Raji (cell line): ENCODE data around the gene EVL.

Experiments
- POLR2A ChIP-seq: IDR thresholded peaks from 2 replicates; pipeline ENCODE4 v1.6.1; 2011; ENCODE audit warnings: low read depth, low read length, control low read depth; ENCODE audit not compliant: insufficient read depth

EVL gene

DNA sequence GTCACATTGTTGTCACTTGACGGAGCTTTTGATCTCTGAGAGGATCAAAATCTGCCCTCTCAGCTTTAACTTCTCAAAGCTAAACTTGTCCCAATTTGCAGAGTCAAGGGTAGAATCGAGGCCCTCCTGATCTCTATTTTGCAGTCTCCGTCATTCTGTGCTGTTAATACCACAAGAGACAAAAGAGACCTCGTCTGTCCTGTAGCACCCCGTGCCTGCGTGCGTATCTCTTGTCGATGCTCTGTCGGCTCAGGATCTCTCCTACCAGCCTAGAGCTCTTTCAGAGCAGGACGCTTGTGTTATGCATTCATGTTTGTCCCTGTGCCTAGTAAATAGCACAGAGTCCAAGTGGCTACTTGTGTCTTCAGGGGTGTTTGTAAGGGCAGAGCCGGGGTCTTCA lies 5.1 kb downstream of the EVL start:
- TF ChIP-seq POLR2A: no peak

DNA sequence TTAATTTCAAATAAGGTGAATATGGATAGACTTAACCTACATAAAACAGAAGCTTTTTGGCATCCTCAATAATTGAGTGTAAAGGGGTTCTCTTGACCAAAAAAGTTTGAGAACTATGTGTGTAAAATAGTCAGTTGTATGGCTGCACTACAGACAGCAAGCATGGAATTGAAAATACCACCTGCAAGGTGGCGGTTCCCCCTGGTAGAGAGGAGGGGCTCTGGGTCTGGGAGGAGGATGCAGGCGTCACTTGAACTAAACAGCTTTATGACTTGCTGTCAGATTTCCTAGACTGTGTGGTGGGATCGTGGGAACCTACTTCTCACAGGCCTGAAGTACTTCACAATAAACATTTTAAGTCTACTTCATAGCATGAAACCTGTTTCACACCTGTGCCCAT lies 6.3 kb downstream of the EVL start:
- no peak for TF ChIP-seq POLR2A

DNA sequence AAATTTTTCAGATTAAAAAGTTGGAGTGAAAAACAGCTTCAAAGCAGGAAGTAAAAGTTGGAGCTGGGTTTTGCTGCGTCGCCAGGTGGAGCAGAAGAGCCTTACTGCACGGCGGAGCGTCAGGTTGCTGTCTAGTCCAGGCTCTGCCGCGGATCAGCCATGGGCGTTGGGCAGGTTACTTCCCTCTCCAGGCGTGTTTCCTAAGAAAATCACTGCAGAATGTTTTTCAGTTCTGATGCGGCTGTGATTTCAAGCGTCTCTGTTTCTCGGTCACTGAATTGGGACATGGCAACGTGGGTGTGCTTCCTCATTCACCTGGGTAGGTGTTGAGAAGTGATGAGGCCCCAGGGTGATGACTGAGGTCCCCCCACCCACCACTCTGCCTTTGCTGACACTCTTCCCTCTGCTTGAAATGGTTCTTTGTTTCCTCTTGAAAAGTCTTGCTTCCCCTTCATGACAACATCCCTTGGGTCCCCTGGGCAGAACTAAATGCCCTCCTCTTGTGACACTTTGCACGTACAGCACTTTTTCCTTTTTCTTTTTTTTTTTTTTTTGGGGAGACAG lies 7.6 kb downstream of the EVL start:
- 0 out of 2 replicates have a peak, but pooled peaks have one; percentile 21 for TF ChIP-seq POLR2A

DNA sequence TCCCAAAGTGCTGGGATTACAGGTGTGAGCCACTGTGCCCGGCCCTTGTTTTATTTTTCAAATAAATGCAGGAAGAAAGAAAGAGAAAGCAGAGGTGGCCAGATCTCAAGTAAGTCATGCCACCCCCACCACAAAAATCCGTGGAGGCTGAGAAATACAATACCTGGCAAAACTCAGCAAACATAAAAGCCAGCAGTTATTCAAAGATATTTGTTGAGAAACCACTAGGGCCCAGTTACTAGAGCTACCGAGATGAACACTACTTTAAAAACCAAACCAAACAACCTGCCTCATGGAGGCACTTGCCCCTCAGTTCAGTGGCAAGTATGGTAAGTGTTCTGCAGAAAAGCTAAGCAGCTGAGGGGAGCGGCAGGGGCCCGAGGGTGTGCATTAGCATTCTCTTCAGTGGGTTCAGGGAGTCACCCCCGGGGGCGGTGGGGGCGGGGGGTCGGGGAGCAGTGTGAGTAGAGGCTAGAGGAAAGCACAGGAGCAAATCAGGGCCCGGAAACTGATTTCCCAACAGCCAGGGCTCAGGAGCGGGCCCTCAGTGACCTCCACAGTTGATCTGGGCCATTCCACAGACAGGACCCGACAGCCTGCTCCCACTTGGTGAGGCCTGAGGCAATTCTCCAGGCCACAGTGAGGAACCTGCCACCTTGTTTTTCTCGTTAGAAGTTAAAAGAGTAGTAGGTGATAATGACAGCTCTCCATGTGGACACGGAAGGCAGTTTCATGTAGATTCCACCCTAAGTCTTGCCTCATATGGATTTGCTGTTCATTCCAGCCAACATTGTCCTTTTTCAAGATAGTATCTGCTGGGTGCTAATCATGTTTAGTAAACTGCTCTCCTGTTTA lies 8.6 kb downstream of the EVL start:
- TF ChIP-seq POLR2A: no peak

DNA sequence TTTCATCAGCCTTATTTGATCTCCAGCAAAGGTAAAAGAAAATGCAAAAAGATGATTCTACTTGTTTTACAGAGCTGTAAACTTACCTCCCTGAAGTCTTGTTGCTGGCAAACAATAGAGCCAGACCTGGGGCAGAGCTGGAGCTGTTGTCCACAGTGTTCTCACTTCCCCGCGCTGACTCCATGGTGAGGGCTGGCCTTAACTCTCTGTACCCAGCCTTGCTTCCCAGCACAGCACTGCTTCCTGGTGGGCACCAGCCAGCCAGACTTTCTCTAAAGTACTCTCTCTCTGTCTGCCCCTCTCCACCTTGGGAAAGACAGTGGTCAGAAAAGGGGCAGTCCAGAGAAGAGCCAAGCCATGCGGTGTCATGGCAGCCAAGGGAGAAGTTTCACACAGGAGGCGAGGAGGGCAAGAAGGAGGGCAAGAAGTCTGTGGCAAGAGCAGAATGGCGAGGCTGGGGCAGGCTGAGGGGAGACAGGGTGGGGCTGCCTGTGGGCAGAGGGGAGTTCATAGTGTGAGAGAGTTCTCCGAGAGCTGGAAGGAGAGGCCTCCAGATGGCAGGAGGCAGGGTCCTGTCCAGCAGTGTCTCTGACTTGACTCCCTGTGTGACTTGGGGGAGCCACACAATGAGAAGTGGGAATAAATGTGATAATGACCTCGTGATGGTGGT lies 9.3 kb downstream of the EVL start:
- TF ChIP-seq POLR2A: no peak

DNA sequence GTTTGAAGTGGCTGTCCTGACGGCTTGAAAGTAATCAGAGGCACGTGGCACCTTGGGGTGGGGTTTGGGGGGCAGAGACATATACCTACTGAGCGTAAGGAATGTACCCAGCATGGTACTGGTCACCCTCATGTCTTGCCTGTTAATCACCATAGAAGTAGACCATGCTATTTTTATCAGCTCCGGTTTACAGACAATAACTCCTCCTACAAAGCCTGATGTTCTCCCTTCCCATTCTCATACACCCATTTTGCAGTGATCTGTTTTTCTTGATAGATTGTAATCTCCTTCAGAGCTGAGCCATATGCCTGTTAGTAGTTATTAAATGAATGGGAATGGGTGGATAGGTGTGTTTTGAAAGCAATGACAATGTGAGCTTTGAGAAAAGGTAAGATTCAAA lies 10.5 kb downstream of the EVL start:
- TF ChIP-seq POLR2A: no peak

DNA sequence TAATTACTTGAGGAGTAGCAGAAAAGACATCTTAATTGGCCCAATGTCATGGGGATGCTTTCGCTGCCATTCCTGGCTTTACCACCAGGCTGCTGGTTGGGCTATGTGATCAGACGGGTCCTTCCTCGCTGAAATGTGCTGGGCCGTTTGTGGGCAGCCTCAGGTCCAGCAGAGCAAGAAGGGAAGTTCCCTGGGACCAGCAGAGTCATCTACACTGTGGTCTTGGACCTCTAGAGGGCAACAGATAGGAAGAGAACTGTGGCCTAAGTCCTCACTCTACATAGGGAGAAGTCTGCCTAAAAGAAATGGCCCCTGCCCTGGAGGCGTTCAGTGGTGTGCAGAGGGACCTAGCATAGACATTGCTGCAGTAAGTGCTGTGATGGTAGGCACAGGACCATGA lies 10.9 kb downstream of the EVL start:
- no peak for TF ChIP-seq POLR2A

DNA sequence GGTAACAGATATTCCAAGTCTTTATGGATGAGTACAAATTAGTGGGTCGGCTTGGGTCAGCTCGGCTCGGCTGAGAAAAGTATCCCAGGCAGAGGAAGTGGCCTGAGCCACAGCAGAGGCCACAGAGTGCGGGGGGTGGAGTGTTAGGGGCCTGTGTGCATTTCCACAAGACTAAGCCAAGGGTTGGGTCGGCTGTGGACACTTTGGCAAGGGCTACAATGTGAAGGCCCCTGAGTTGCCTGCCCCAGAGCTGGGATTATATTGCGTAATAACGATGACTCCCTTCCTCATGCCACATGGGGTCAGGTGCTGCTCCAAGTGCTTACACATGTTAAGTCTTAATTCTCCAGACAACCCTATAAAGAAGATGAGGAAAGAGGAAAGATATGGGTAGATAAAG lies 11.4 kb downstream of the EVL start:
- TF ChIP-seq POLR2A: no peak

DNA sequence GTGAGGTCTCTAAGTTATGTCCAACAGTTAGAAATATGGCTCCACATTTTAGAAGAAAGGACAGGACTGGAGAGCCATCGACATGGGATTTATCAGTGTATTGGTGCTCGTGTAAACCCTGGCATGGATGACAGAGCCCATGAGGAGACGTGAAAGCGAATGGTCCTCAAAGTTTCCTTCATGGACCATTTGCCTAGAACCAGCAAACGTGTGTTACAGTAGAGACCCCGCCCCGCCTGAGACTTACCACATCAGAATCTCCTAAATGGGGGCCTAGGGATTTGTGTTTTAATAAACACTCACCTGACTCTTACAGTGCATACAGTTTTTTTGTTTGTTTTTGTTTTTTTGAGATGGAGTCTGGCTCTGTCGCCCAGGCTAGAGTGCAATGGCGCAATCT lies 12.2 kb downstream of the EVL start:
- no peak for TF ChIP-seq POLR2A

DNA sequence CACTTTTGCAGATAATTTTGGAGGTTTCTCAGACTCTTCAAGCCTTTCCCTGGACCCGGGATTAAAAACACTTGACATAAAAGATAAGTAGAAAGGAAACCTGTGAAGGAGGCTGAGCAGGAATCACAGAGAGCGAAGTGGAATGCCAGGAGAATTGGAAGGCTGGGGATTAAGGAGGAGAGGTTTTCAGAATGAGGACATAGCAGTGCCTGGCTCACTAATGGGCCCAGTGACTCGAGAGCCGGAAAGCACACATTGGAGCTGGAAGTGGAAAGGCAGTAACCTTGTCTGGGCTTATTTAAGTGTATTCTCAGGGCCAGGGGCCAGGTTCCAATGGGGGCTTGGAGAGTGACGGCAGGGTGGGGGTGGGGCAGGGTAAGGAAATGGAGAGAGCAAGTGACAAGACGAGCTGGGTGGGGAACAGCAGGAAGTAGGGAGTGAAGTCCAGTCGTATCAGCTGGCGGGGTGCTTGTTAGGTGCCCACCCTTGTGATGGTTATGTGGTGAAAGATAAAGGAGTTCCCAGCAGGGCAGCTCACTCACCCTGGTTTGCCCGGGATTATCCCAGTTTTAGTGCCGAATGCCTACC lies 13.1 kb downstream of the EVL start:
- no peak for TF ChIP-seq POLR2A

DNA sequence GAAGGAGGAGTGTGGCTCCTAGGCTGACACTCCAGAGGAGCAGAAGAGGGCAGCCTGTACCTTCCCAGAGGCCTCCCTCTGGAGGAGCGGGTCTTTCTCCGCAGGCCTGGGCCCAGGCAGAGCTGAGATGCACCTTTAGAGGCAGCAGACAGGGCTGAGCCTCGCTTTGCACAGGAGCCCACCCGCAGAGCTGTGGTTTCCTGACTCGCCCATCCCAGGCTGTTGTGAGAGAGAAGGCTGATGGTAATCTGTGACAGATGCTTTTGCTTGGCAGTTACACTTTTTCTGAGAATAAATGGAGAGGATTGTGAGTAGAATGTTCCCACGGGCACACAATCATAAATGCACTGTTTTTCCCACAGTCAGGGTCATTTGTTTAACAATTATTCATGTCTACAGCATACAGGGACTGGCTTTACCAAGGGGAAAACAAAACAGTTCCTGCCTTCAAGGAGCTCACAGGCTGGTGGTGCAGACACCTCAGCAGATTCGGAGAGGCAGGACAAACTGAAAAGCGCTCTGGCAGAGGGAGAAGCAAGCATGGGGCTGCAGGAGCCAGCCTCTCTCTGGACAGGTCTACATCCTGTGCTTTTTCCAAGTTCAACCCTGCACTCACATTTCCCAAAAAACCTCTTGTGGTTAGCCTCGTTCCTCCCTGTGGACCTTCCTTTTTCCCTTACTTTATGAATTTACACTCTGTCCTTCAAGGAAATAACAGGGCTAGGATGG lies 13.9 kb downstream of the EVL start:
- TF ChIP-seq POLR2A: no peak

DNA sequence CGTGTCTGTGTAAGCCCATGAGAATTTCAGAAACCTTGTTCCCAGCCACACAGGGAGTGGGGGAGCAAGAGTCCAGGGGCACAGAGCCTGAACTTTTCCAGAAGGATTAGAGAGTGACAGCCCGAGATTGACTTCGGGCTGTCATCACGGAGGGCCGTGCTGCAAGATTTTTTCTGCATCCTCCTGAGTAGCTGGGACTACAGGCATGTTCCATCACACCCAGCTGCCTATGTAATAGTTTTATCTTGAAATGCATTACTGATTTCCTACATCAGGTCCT lies 14.4 kb downstream of the EVL start:
- TF ChIP-seq POLR2A: no peak

DNA sequence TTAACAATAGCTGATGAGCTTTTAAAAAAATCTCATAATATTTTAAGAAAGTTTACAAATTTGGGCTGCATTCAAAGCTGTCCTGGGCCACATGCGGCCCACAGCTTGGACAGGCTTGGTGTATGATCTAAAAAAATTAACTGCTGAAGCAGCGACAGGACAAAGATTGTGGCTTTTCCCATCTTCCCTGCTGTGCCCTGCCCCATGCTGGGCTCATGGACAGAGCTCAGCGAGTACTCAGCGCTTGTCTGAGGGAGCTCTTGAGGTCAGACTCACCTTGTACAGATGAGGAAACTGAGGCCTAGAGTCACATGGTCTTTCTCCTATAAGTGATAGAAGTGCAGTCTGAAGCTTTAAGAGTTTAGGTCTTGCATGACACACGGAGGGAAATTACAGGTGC lies 15.0 kb downstream of the EVL start:
- no peak for TF ChIP-seq POLR2A

DNA sequence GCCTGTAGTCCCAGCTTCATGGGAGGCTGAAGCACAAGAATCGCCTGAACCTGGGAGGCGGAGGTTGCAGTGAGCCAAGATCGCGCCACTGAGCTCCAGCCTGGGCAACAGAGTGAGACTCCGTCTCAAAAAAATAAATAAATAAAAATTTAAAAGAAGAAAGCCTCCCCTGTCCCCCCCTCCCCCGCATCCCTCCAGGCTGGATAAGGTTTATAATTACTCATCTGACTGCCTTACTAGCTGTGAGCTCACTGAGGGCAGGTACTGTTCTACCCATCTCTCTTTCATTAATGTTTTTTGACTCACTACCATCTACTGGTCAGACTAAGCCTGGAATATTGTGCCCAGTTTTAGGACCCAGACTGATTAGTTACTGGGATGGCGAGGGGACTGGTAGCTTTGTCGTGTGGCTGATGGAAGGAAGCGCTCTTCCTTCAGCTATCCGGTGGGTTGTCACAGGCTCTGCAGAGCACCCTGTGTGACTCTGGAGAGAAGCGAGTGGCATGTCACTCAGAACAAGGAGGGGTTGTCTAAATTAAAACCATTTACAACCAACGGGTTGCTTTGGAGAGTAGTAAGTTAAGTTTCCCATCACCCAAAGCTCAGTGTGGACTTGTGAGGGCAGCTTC lies 16.9 kb downstream of the EVL start:
- no peak for TF ChIP-seq POLR2A

DNA sequence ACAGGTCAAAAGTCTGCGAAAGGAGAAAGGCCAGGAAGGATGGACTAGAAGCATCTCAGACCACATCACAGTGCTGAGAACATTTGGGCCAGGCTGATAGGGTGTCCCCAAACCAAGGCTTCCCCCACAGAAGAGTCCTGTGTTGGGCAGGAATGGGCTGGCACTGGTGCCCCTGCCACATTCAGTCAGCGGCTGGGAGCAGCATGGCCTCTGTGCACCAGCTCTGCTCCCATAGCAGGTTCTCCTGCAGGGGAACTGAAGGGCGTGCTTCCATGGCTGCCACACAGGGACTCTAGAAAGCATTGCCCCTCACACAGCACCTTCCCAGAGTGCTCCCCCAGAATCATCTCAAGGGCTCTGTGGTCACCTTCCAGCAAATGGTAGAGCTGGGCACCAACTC lies 17.5 kb downstream of the EVL start:
- TF ChIP-seq POLR2A: no peak

DNA sequence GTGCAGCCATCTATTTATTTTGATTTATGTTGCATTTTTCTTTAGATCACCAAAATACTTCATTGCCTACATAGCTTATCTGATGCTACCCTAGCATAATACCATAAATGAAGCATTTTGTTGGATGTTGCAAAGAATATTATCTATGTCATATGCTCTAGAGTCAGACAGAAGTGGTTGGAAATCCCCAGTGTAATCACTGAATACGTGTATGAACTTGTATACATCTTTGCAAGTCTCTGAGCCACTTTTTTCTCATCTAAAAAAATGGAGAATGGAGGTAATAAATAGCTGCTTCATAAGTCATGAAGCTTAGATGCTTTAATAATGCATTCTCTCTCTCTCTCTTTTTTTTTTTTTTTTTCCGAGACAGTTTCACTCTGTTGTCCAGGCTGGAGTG lies 18.5 kb downstream of the EVL start:
- no peak for TF ChIP-seq POLR2A

DNA sequence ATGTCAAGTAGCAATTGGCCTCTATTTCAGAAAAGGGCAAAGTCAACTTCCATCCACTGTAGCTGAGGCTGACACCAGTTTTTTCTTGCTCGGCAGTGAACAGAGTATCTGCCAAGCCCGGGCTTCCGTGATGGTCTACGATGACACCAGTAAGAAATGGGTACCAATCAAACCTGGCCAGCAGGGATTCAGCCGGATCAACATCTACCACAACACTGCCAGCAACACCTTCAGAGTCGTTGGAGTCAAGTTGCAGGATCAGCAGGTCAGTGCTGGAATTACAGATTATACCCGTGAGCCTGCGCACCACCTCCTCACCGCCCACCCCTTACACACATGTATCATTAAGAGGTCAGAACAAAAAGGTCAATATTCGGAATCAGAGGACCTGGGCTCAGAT lies 19.4 kb downstream of the EVL start:
- no peak for TF ChIP-seq POLR2A
